Suppressor macrophage treated with lipopolysaccharide for 1 hour (primary cell): ENCODE measurements around the gene DCST1.

Source experiments
- DNase-seq, 3 donors: peaks; one replicate each; pipeline ENCODE4 v3.0.0-alpha.2; 2020 to 2022

DCST1 gene

DNA sequence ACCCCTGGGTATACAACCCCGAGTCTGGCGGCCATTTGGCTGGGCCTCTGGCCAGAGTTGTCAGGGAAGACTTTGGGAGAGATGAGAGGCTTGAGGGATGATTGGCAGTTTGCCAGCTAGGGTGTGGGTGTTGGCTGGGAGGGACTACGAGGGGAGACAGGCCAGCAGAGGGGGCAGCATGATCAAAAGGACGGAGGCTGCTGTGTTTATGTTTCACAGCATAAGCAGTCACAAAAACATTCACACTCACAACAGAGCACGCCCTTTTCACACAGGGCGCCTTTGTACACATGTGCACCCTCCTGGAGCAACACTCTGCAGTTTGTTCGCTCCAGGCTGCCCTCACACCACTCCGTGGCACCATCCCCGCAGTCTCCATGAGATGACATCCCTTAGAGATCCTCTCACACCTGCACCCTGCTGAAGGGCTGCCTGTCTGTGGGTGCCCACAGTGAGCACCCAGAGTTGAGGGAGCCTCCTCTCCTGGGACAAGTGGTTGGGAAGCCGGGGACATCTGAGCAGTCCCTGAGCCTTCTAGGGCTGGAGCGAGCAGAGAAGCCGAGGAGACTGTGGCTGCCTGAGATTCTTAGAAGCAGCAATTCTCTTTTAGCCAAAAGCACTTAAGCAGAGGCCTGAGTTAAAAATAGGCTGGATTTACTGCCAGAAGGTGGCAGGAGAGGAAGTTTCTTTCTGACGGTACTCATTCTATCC is 60.4 kb downstream of the DCST1 start:
- DNase-seq = peak; percentile 39 to 47 (median 41)

DNA sequence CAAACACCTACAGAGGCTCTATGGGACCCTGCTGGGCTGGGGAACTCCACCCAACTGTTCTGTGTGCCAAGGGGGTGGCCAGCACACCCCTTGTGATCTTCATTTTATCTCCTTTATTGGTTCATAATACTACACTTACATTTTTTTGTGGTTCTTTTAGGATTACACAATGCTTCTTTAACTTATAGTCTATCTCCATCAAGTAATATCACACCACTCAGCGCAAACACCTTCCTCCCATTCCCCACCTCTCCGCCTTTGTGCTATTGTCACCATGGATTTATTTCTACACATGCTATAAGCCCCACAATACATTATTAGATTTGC is 61.0 kb downstream of the DCST1 start:
- no peak for DNase-seq

DNA sequence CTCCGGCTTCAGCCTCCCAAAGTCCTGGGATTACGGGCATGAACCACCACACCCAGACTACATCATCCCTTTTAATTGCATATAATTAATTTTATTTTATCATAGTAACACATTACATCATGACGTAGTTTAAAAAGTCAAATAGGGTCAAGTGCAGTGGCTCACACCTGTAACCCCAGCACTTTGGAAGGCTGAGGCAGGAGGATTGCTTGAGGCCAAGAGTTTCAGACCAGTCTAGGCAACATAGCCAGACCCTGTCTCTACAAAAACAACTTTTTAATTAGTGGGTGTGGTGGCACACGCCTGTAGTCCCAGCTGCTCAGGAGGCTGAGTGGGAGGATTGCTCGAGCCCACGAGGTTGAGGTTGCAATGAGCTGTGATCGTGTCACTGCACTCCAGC is 65.7 kb downstream of the DCST1 start:
- no peak for DNase-seq
